Keratinocyte (primary cell): ENCODE data around the gene C22orf15. TPM values are rescaled to one million over a fixed set of nuclear protein-coding genes. Genes with fewer than 3 reads are reported as not detected.

Source experiments
- DNase-seq: peaks from one replicate; pipeline ENCODE4 v3.0.0-alpha.2; 2011; ENCODE audit warnings: low read depth, missing footprints, low spot score
- FAIRE-seq: peaks from 2 replicates; lab custom pipeline; 2011; peaks lifted over from hg19 to GRCh38; lab: Jason Lieb, UNC
- H2AFZ ChIP-seq: 2 replicates; pipeline ENCODE4 v1.6.0; 2012; ENCODE audit warnings: low read length, control low read depth, inconsistent platforms; ENCODE audit not compliant: control insufficient read depth
- H3K27ac ChIP-seq: 2 replicates; pipeline ENCODE4 v1.5.1; 2011; ENCODE audit warnings: low read length; ENCODE audit not compliant: control insufficient read depth, insufficient read depth
- H3K27me3 ChIP-seq: 3 replicates; pipeline ENCODE4 v1.6.0; 2011; ENCODE audit warnings: low read length; ENCODE audit not compliant: control insufficient read depth, insufficient read depth; ENCODE audit errors: extremely low read depth
- H3K36me3 ChIP-seq, 2 experiments: 2 replicates in 1 of 2; 3 replicates in 1 of 2; pipeline ENCODE4 v1.5.1; 2011; ENCODE audit warnings: low read length in 2 of 2, mild to moderate bottlenecking in 1 of 2; ENCODE audit not compliant: control insufficient read depth in 2 of 2, insufficient read depth in 2 of 2; ENCODE audit errors: extremely low read depth in 1 of 2
- H3K4me1 ChIP-seq: 3 replicates; pipeline ENCODE4 v1.5.1; 2011; ENCODE audit warnings: low read length; ENCODE audit not compliant: control insufficient read depth, insufficient read depth; ENCODE audit errors: extremely low read depth
- H3K4me2 ChIP-seq: 3 replicates; pipeline ENCODE4 v1.6.0; 2011; ENCODE audit warnings: low read depth, low read length; ENCODE audit not compliant: control insufficient read depth, insufficient read depth; ENCODE audit errors: extremely low read depth
- H3K4me3 ChIP-seq, 3 experiments: fragments of 200-600 bp in 1 of 3; sonication (generic) in 1 of 3; 2 replicates in 2 of 3; 3 replicates in 1 of 3; pipeline ENCODE4 v1.5.1; 2011 to 2016; ENCODE audit warnings: low read length in 3 of 3, mild to moderate bottlenecking in 3 of 3, control low read depth in 2 of 3, inconsistent platforms in 1 of 3, low read depth in 1 of 3, mixed read lengths in 1 of 3, mixed run types in 1 of 3, moderate library complexity in 1 of 3; ENCODE audit not compliant: control insufficient read depth in 2 of 3, insufficient read depth in 2 of 3; ENCODE audit errors: extremely low read depth in 1 of 3
- H3K79me2 ChIP-seq: 2 replicates; pipeline ENCODE4 v1.6.0; 2012; ENCODE audit warnings: low read length; ENCODE audit not compliant: control insufficient read depth, insufficient read depth
- H3K9ac ChIP-seq: 3 replicates; pipeline ENCODE4 v1.6.0; 2011; ENCODE audit warnings: low read length; ENCODE audit not compliant: control insufficient read depth, insufficient read depth; ENCODE audit errors: extremely low read depth
- H3K9me1 ChIP-seq: 3 replicates; pipeline ENCODE4 v1.6.0; 2011; ENCODE audit warnings: low read length; ENCODE audit not compliant: control insufficient read depth, insufficient read depth; ENCODE audit errors: extremely low read depth
- H3K9me3 ChIP-seq: 2 replicates; pipeline ENCODE4 v1.5.1; 2012; ENCODE audit warnings: low read depth, low read length; ENCODE audit not compliant: control insufficient read depth
- H4K20me1 ChIP-seq: 3 replicates; pipeline ENCODE4 v1.6.0; 2011; ENCODE audit warnings: low read length; ENCODE audit not compliant: control insufficient read depth, insufficient read depth; ENCODE audit errors: extremely low read depth
- EZH2 ChIP-seq: IDR thresholded peaks from one replicate; pipeline ENCODE4 v1.6.1; 2012; ENCODE audit warnings: inconsistent platforms, mild to moderate bottlenecking, low read length, moderate library complexity
- dilution Hi-C: fragments of 300-500 bp; cut with MboI; formaldehyde crosslinking; loops from one replicate; pipeline ENCODE4 v1.7.0; 2020; ENCODE audit warnings: low sequenced_read_pairs; ENCODE audit not compliant: extremely low pct_ligation_motif_present
- polyA plus RNA-seq, 5 experiments: library from polyadenylated mRNA; depleted of rRNA in 3 of 5; stranded (reverse) in 3 of 5; stranded (forward) in 1 of 5; unstranded in 1 of 5; fragments of >200 nt; gene quantifications; 1 replicate in 1 of 5; 2 replicates in 3 of 5; 3 replicates in 1 of 5; pipeline versions ENCODE4 v1.2.1 to v1.2.3, GENCODE V29; 2011 to 2012; ENCODE audit warnings: missing spikeins in 2 of 5, low read depth in 1 of 5, low replicate concordance in 1 of 5
- TF ChIP-seq, protein P1 (sequence below), 3 experiments: IDR thresholded peaks in 1 of 3; conservative IDR thresholded peaks in 1 of 3; optimal IDR thresholded peaks in 1 of 3; 2 replicates in 2 of 3; 3 replicates in 1 of 3; pipeline versions ENCODE3 to v1.5.1; 2011; ENCODE audit warnings: low read length in 3 of 3, mild to moderate bottlenecking in 3 of 3, moderate library complexity in 2 of 3, control low read depth in 1 of 3, inconsistent platforms in 1 of 3; ENCODE audit not compliant: insufficient read depth in 2 of 3; ENCODE audit errors: extremely low read depth in 1 of 3

The C22orf15 gene
- polyA plus RNA-seq, 1 donor (not counting 4 experiments of a cell fraction or from before 2014, with no cell fraction given) = not detected

DNA sequence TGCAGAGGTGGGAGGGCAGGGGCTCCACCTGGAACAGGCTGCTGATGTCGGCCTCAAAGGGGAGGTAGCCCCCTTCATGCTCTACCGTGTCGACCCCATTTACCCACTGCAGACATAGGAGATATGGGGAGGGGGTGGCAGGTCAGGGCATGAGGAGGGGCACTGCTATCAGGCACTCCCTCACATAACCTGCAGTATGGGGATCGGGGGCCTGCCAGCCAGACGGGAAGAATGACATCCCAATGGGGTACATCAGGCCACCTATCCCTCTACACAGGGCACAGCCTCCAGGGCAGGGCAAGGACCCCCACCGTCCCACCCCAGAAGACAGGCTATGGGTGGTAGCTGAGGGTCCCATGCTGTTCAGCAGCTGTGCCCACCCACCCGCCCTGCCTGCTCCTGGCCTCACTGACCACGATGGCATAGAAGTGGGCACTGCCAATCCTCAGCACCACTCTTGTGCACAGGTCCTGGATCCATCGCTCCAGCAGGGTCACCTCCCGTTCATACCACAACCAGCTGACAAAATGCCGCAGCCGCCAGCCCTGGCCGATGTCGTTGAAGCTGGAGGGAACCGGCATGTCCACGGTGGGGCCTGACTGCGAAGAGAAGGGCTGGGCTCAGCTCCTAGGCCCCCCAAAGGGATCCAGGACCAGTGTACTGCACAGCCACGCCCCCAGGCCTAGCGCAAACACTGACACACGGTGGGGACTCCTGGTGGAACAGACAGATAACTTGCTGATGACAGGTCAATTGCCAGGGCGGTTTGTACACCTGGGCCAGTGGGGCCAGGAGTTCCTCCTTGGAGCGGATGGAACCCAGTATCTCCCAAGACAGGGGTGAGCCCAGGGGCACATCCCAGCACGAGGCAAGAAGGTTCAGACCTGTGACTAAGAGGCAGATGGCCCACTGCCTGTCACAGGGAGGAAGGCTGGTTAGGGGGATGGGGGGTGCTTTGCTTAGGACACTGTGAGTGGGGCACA, 47.9 kb upstream of the C22orf15 start:
- Histone ChIP-seq H3K4me1 (no peaks in the 10 kb centered on the region), H3K36me3 (peaks cover 12 to 13% of the 10 kb centered on the region in 2 experiments), H3K27me3 (no peaks in the 10 kb centered on the region), H3K4me2 (no peak overlapping the region), H2AFZ (no peak overlapping the region), H3K79me2 (peaks cover 9% of the 10 kb centered on the region), H3K9me1 (no peaks in the 10 kb centered on the region), H3K9ac (no peak overlapping the region), H3K4me3 (no peak overlapping the region), H3K27ac (no peak overlapping the region), H3K9me3 (no peaks in the 10 kb centered on the region), H4K20me1 (no peaks in the 10 kb centered on the region)
- TF ChIP-seq, protein P1, sequence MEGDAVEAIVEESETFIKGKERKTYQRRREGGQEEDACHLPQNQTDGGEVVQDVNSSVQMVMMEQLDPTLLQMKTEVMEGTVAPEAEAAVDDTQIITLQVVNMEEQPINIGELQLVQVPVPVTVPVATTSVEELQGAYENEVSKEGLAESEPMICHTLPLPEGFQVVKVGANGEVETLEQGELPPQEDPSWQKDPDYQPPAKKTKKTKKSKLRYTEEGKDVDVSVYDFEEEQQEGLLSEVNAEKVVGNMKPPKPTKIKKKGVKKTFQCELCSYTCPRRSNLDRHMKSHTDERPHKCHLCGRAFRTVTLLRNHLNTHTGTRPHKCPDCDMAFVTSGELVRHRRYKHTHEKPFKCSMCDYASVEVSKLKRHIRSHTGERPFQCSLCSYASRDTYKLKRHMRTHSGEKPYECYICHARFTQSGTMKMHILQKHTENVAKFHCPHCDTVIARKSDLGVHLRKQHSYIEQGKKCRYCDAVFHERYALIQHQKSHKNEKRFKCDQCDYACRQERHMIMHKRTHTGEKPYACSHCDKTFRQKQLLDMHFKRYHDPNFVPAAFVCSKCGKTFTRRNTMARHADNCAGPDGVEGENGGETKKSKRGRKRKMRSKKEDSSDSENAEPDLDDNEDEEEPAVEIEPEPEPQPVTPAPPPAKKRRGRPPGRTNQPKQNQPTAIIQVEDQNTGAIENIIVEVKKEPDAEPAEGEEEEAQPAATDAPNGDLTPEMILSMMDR (optimal IDR thresholded peaks at IDR 0.05 in 1 of 3, IDR thresholded peaks at IDR 0.05 in 1 of 3, conservative IDR thresholded peaks at IDR 0.05 in 1 of 3; ENCODE audit: extremely low read depth in 1 of 3, insufficient read depth in 2 of 3, low read length in 3 of 3) = no peak
- no peak for TF ChIP-seq EZH2
- dilution Hi-C loops = no loop called here
- DNase-seq (no peak), FAIRE-seq (no peak)

- Histone ChIP-seq H4K20me1 (no peaks in the 10 kb centered on the region), H3K36me3 (peaks cover 10 to 13% of the 10 kb centered on the region in 2 experiments), H3K4me3 (peak overlapping the region in 2 of 3 experiments; percentile 87 to 93), H3K9me3 (no peaks in the 10 kb centered on the region), H3K4me2 (peak overlapping the region; percentile 79), H3K27ac (no peak overlapping the region), H3K79me2 (peaks cover 9% of the 10 kb centered on the region), H2AFZ (no peak overlapping the region), H3K4me1 (no peaks in the 10 kb centered on the region), H3K9me1 (no peaks in the 10 kb centered on the region), H3K9ac (no peak overlapping the region), H3K27me3 (no peaks in the 10 kb centered on the region)
- TF ChIP-seq EZH2 = no peak
- TF ChIP-seq, protein P1 (optimal IDR thresholded peaks at IDR 0.05 in 1 of 3, IDR thresholded peaks at IDR 0.05 in 1 of 3, conservative IDR thresholded peaks at IDR 0.05 in 1 of 3; ENCODE audit: extremely low read depth in 1 of 3, insufficient read depth in 2 of 3, low read length in 3 of 3) = no peak
- FAIRE-seq (no peak), DNase-seq (no peak)
- dilution Hi-C loops = no loop called here
Measured at GRCh38 chr22:23715806-23716375, 46.9 kb upstream of the C22orf15 start.
